ENCODE results near the gene TEN1.

Gene TEN1

DNA sequence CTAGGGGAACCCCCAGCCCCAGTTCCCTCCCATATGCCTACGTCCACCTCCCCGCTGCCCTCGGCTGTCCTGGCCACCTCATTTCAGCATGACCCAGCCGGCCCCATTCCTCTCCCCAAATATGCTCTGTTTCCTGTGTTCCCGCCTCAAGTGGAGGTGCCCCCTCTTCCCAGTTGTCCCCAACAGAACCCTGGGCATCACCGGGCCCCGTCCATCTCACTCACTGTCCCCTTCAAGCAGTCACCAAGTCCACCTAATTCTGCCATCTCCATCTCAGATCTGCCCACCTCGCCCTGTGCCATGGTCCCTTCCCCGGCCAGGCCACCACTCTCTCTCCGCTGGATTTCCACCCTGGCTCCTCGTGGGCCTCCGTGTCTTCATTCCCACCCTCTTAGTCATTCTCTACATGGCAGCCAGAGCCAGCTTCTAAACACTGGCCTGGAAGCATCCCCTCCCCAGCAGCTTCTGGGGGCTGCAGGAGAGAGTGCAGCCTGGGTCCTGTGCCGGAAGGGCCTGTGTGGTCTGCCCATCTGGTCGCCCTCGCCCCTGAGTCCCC is 34.4 kb downstream of the TEN1 start:
- H3K9ac ChIP-seq (ENCODE audit: low read length in 5 of 5), result peak overlapping the region in 1 of 5 donors; percentile 4
- H3K27me3 ChIP-seq (ENCODE audit: control insufficient read depth in 5 of 5, insufficient read depth in 4 of 5, low read length in 5 of 5), result peaks cover 5 to 7% (median 6%) of the 10 kb centered on the region in 5 donors
- no peak overlapping the region for H3K27ac ChIP-seq (ENCODE audit: low read depth, low read length)
- H3K4me3 ChIP-seq (ENCODE audit: low read depth in 1 of 5, low read length in 5 of 5), result no peak overlapping the region
- H3K4me1 ChIP-seq (ENCODE audit: control insufficient read depth in 5 of 5, insufficient read depth in 5 of 5, low read length in 5 of 5), result peaks cover 0 to 10% (median 0%) of the 10 kb centered on the region in 5 donors
- H3K36me3 ChIP-seq (ENCODE audit: control insufficient read depth in 5 of 5, insufficient read depth in 5 of 5, low read length in 5 of 5), result no peaks in the 10 kb centered on the region
- H3K9me3 ChIP-seq (ENCODE audit: control insufficient read depth in 5 of 5, low read length in 5 of 5), result no peaks in the 10 kb centered on the region

- no peak overlapping the region for H3K27ac ChIP-seq (ENCODE audit: low read depth, low read length)
- peaks cover 0 to 10% (median 0%) of the 10 kb centered on the region in 5 donors for H3K4me1 ChIP-seq (ENCODE audit: control insufficient read depth in 5 of 5, insufficient read depth in 5 of 5, low read length in 5 of 5)
- H3K9ac ChIP-seq (ENCODE audit: low read length in 5 of 5), result peak overlapping the region in 1 of 5 donors; percentile 4
- no peaks in the 10 kb centered on the region for H3K9me3 ChIP-seq (ENCODE audit: control insufficient read depth in 5 of 5, low read length in 5 of 5)
- peaks cover 5 to 7% (median 6%) of the 10 kb centered on the region in 5 donors for H3K27me3 ChIP-seq (ENCODE audit: control insufficient read depth in 5 of 5, insufficient read depth in 4 of 5, low read length in 5 of 5)
- no peaks in the 10 kb centered on the region for H3K36me3 ChIP-seq (ENCODE audit: control insufficient read depth in 5 of 5, insufficient read depth in 5 of 5, low read length in 5 of 5)
- no peak overlapping the region for H3K4me3 ChIP-seq (ENCODE audit: low read depth in 1 of 5, low read length in 5 of 5)
These were observed 35.3 kb downstream of the TEN1 start for GRCh38 chr17:76014100-76014924.

DNA sequence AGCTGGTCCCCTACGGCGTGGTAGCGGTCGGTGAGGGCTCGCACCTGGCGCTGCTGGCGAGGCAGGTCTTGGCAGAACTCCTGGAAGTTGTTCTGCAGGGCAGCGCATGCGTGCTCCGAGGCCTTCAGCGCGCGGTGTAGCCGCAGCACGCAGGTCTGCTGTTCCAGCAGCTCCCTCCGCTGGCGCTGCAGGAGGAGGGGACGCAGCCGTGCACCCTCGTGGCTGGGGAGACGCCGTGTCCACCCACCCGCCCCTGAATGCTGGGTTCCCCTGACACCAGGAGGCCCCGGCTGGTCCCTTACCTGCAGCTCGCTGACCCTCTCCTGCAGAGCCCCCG is 35.9 kb downstream of the TEN1 start:
- Histone ChIP-seq H3K9ac (ENCODE audit: low read length in 5 of 5) (no peak overlapping the region), H3K27ac (ENCODE audit: low read depth, low read length) (no peak overlapping the region)

DNA sequence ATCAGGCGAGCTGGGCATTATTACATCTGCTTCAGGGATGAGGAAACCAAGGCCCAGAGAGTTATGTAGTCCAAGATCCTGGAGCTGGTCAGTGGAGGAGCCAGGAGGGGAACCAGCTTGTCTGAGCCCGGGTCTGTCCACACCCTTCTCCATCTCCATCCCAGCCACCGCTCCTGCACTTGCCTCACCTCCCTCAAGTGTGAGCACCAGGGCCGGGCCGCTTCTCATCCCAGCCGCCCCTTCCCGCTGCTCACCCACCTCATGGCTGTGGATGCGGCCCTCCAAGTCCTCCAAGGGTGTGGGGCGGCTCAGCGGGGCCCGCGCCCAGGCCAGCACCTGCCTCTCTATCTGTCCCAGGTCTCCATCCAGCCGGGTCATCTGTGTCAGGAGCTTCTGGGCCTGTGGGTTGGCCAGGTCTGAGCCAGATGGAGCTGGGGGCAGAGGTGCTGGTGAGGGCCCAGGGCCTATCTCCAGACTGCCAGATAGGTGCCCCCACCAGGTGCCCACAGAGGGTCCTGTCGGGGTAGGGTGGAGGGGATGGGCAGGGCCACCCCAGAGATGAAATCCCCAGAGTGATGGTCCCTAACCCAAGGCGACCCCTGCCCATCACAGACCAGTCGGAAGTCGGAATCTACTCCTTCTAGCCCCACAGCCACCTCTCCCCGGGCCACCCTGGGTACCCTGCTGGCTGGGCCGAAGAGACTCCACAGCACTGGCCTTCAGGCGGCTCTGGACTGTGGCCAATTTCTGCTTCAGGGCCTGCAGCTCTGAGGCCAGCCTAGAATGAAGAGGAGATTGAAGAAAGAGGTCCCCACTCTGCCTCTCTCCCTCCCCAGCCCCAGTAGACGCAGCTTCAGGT is 38.7 kb downstream of the TEN1 start:
- Histone ChIP-seq H3K27ac (ENCODE audit: low read depth, low read length) (no peak overlapping the region), H3K27me3 (ENCODE audit: control insufficient read depth in 5 of 5, insufficient read depth in 4 of 5, low read length in 5 of 5) (peaks cover 5 to 9% (median 6%) of the 10 kb centered on the region in 5 donors), H3K9me3 (ENCODE audit: control insufficient read depth in 5 of 5, low read length in 5 of 5) (no peaks in the 10 kb centered on the region), H3K4me1 (ENCODE audit: control insufficient read depth in 5 of 5, insufficient read depth in 5 of 5, low read length in 5 of 5) (peaks cover 0 to 10% (median 0%) of the 10 kb centered on the region in 5 donors), H3K4me3 (ENCODE audit: low read depth in 1 of 5, low read length in 5 of 5) (no peak overlapping the region), H3K9ac (ENCODE audit: low read length in 5 of 5) (no peak overlapping the region), H3K36me3 (ENCODE audit: control insufficient read depth in 5 of 5, insufficient read depth in 5 of 5, low read length in 5 of 5) (no peaks in the 10 kb centered on the region)

More for the DNA sequence above, 35.9 kb downstream of the TEN1 start:
- peaks cover 0 to 10% (median 0%) of the 10 kb centered on the region in 5 donors for H3K4me1 ChIP-seq (ENCODE audit: control insufficient read depth in 5 of 5, insufficient read depth in 5 of 5, low read length in 5 of 5)
- no peaks in the 10 kb centered on the region for H3K36me3 ChIP-seq (ENCODE audit: control insufficient read depth in 5 of 5, insufficient read depth in 5 of 5, low read length in 5 of 5)
- no peak overlapping the region for H3K4me3 ChIP-seq (ENCODE audit: low read depth in 1 of 5, low read length in 5 of 5)
- no peaks in the 10 kb centered on the region for H3K9me3 ChIP-seq (ENCODE audit: control insufficient read depth in 5 of 5, low read length in 5 of 5)
- H3K27me3 ChIP-seq (ENCODE audit: control insufficient read depth in 5 of 5, insufficient read depth in 4 of 5, low read length in 5 of 5), result peaks cover 5 to 7% (median 6%) of the 10 kb centered on the region in 5 donors

GRCh38 chr17:76018340-76018680 is 39.3 kb downstream of the TEN1 start:
- Histone ChIP-seq H3K4me1 (ENCODE audit: control insufficient read depth in 5 of 5, insufficient read depth in 5 of 5, low read length in 5 of 5) (peaks cover 0 to 10% (median 0%) of the 10 kb centered on the region in 5 donors), H3K4me3 (ENCODE audit: low read depth in 1 of 5, low read length in 5 of 5) (no peak overlapping the region), H3K36me3 (ENCODE audit: control insufficient read depth in 5 of 5, insufficient read depth in 5 of 5, low read length in 5 of 5) (no peaks in the 10 kb centered on the region), H3K9ac (ENCODE audit: low read length in 5 of 5) (no peak overlapping the region), H3K27ac (ENCODE audit: low read depth, low read length) (no peak overlapping the region), H3K9me3 (ENCODE audit: control insufficient read depth in 5 of 5, low read length in 5 of 5) (no peaks in the 10 kb centered on the region), H3K27me3 (ENCODE audit: control insufficient read depth in 5 of 5, insufficient read depth in 4 of 5, low read length in 5 of 5) (peaks cover 5 to 13% (median 10%) of the 10 kb centered on the region in 5 donors)

DNA sequence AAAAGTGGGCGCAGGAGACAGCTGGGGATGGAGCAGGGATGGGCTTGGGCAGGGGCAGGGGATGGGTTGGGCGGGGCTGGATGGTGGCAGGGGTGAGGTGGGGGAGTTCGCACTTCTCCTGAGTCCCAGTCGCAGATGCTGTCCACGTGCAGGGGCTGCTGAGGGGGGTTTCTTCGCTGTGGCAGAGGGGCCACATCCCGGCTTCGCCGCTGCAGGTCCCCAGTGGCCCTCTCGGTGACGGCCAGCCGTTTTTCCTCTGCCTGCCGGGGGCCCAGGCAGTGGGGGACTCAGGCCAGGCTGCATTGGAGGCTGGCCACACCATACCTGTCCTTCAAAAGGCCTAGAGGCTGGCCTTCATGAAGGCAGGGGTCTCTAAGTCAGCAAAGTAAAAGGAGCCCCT is 39.8 kb downstream of the TEN1 start:
- H3K36me3 ChIP-seq (ENCODE audit: control insufficient read depth in 5 of 5, insufficient read depth in 5 of 5, low read length in 5 of 5), result no peaks in the 10 kb centered on the region
- peaks cover 5 to 17% (median 10%) of the 10 kb centered on the region in 5 donors for H3K27me3 ChIP-seq (ENCODE audit: control insufficient read depth in 5 of 5, insufficient read depth in 4 of 5, low read length in 5 of 5)

GRCh38 chr17:76019833-76020467 is 40.9 kb downstream of the TEN1 start:
- Histone ChIP-seq H3K27me3 (ENCODE audit: control insufficient read depth in 5 of 5, insufficient read depth in 4 of 5, low read length in 5 of 5) (peaks cover 0 to 13% (median 8%) of the 10 kb centered on the region in 5 donors), H3K36me3 (ENCODE audit: control insufficient read depth in 5 of 5, insufficient read depth in 5 of 5, low read length in 5 of 5) (no peaks in the 10 kb centered on the region), H3K9me3 (ENCODE audit: control insufficient read depth in 5 of 5, low read length in 5 of 5) (no peaks in the 10 kb centered on the region), H3K4me1 (ENCODE audit: control insufficient read depth in 5 of 5, insufficient read depth in 5 of 5, low read length in 5 of 5) (no peaks in the 10 kb centered on the region), H3K4me3 (ENCODE audit: low read depth in 1 of 5, low read length in 5 of 5) (no peak overlapping the region), H3K9ac (ENCODE audit: low read length in 5 of 5) (no peak overlapping the region), H3K27ac (ENCODE audit: low read depth, low read length) (no peak overlapping the region)

More for the DNA sequence above, 39.8 kb downstream of the TEN1 start:
- H3K4me1 ChIP-seq (ENCODE audit: control insufficient read depth in 5 of 5, insufficient read depth in 5 of 5, low read length in 5 of 5), result peaks cover 0 to 9% (median 0%) of the 10 kb centered on the region in 5 donors
- H3K4me3 ChIP-seq (ENCODE audit: low read depth in 1 of 5, low read length in 5 of 5), result no peak overlapping the region
- no peak overlapping the region for H3K9ac ChIP-seq (ENCODE audit: low read length in 5 of 5)
- H3K27ac ChIP-seq (ENCODE audit: low read depth, low read length), result no peak overlapping the region
- H3K9me3 ChIP-seq (ENCODE audit: control insufficient read depth in 5 of 5, low read length in 5 of 5), result no peaks in the 10 kb centered on the region

DNA sequence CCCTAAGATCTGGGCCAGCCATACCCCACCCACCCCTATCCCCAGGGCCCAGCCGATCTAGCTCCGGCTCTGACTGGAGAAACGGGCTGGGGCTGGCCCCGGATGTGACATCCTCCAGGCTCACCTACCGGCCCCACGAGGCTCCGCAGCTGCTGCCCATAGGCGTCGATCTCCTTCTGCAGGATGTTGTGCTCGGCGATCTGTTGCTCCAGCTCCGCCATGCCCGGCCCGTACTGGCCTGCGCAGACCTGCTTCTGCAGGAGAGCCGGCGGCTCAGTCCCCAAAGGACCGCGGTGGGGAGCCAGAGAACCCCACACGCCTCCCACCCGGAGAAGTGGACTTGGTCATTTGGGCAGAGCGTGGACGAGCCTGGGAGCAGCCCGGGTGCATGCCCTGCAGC is 43.2 kb downstream of the TEN1 start:
- Histone ChIP-seq H3K27ac (ENCODE audit: low read depth, low read length) (no peak overlapping the region), H3K4me3 (ENCODE audit: low read depth in 1 of 5, low read length in 5 of 5) (no peak overlapping the region), H3K4me1 (ENCODE audit: control insufficient read depth in 5 of 5, insufficient read depth in 5 of 5, low read length in 5 of 5) (no peaks in the 10 kb centered on the region), H3K27me3 (ENCODE audit: control insufficient read depth in 5 of 5, insufficient read depth in 4 of 5, low read length in 5 of 5) (peaks cover 0 to 14% (median 5%) of the 10 kb centered on the region in 5 donors), H3K36me3 (ENCODE audit: control insufficient read depth in 5 of 5, insufficient read depth in 5 of 5, low read length in 5 of 5) (no peaks in the 10 kb centered on the region), H3K9me3 (ENCODE audit: control insufficient read depth in 5 of 5, low read length in 5 of 5) (no peaks in the 10 kb centered on the region), H3K9ac (ENCODE audit: low read length in 5 of 5) (no peak overlapping the region)

DNA sequence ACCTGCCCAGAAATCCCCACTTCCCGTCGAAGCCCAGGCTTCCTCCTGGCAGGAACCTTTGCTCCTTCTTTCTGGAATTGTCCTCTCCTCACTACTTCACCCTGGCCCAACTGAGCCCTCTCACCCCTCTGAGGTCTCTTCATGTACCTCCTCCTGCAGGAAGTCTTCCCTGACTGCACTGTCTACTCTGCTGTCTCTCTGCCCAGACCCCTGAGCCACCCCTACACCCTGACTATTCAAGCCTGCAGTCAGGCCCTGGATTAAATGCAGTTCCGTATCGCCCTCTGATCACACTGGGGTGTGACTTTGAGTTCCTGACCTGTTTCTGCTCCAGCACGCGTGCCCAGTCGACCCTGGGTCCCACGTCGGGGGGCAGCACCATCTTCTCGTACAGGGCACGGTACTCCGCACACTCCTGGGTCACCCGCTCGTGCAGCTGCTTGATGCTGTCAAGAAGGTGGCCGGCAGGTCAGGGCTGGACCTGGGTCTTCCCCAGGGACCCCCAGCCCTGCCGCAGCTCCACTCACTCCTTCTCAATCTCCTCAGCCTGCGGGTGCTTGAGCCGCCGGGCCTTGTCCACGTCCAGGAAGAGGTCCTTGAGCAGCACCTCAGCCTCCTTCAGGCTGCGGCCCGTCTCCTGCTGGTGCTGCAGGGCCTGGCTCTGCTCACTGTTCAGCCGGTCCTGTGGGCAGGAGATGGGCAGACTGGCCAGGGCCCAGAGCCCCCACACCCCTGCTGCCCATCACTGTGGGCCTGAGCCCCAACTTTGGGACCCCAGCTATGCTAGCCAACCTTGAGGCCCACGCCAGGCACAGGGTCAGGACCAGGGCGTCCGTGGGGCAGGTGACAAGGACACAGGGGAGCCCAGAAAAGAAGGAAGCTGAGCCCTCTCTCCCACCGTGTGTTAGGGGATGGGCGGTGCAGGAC is 44.2 kb downstream of the TEN1 start:
- no peaks in the 10 kb centered on the region for H3K4me1 ChIP-seq (ENCODE audit: control insufficient read depth in 5 of 5, insufficient read depth in 5 of 5, low read length in 5 of 5)
- no peaks in the 10 kb centered on the region for H3K36me3 ChIP-seq (ENCODE audit: control insufficient read depth in 5 of 5, insufficient read depth in 5 of 5, low read length in 5 of 5)
- no peak overlapping the region for H3K9ac ChIP-seq (ENCODE audit: low read length in 5 of 5)
- no peak overlapping the region for H3K27ac ChIP-seq (ENCODE audit: low read depth, low read length)
- peaks cover 0 to 14% (median 5%) of the 10 kb centered on the region in 5 donors for H3K27me3 ChIP-seq (ENCODE audit: control insufficient read depth in 5 of 5, insufficient read depth in 4 of 5, low read length in 5 of 5)
- H3K9me3 ChIP-seq (ENCODE audit: control insufficient read depth in 5 of 5, low read length in 5 of 5), result no peaks in the 10 kb centered on the region
- no peak overlapping the region for H3K4me3 ChIP-seq (ENCODE audit: low read depth in 1 of 5, low read length in 5 of 5)

Measured in subcutaneous abdominal adipose tissue (tissue), 5 donors.